OCI-LY3 (cell line): ENCODE measurements around the gene PPP1R15A.

Experiments
- EZH2phosphoT487 ChIP-seq: fragments of 200-600 bp; shearing (Covaris generic); IDR thresholded peaks from 2 replicates; pipeline ENCODE4 v1.6.1; 2018; ENCODE audit warnings: antibody characterized with exemption, mixed run types, low read depth
- TF ChIP-seq, protein P1 (sequence below): fragments of 200-600, 300-600 bp; sonication (generic); IDR thresholded peaks from 2 replicates; pipeline ENCODE4 v1.5.1; 2014; ENCODE audit warnings: antibody characterized with exemption, low read length, low read depth

DNA sequence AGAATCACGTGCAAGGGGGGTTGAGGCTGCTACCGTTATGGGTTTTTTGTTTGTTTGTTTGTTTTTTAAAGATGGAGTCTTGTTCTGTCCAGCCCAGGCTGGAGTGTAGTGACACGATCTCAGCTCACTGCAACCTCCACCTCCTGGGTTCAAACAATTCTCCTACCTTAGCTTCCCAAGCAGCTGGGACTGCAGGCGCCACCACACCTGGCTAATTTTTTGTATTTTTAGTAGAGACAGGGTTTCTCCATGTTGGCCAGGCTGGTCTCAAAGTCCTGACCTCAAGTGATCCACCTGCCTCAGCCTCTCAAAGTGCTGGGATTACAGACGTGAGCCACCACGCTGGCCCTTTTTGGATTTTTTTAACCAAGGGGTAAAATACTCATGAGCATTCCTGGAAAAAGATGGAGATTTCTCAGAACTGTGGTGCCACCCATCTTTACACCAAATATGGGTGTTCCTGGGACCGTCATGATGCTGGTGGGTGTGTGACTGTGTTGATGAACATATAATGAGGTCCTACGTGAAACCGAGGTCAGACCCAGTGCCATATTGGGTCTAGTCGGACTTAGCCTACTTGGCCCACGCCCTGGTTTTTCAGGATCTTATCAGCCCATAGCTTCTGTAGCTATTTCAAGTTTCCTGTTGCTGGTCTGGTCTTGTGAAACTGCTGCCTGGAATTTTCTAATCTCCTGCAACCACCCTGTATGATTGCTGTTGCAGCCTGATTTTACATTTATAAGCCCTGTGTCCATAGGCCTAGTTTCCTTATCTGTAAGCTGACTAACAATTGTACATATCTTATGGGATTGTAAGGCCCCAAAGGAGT, 6.2 kb downstream of the PPP1R15A start:
- TF ChIP-seq, protein P1, sequence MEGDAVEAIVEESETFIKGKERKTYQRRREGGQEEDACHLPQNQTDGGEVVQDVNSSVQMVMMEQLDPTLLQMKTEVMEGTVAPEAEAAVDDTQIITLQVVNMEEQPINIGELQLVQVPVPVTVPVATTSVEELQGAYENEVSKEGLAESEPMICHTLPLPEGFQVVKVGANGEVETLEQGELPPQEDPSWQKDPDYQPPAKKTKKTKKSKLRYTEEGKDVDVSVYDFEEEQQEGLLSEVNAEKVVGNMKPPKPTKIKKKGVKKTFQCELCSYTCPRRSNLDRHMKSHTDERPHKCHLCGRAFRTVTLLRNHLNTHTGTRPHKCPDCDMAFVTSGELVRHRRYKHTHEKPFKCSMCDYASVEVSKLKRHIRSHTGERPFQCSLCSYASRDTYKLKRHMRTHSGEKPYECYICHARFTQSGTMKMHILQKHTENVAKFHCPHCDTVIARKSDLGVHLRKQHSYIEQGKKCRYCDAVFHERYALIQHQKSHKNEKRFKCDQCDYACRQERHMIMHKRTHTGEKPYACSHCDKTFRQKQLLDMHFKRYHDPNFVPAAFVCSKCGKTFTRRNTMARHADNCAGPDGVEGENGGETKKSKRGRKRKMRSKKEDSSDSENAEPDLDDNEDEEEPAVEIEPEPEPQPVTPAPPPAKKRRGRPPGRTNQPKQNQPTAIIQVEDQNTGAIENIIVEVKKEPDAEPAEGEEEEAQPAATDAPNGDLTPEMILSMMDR = no peak
- TF ChIP-seq EZH2phosphoT487 = no peak
